Vagina (tissue), 2 donors: ENCODE data around the gene SYCE3.

Source experiments
- CTCF ChIP-seq, 3 experiments: fragments of 450-650 bp in 2 of 3; fragments of 200-600 bp in 1 of 3; sonication (generic) in 1 of 3; IDR thresholded peaks; one replicate each; pipeline ENCODE4 v1.5.1; 2017 to 2019; ENCODE audit warnings: antibody characterized with exemption in 3 of 3, mild to moderate bottlenecking in 2 of 3, moderate library complexity in 2 of 3
- POLR2A ChIP-seq, 2 donors: fragments of 450-650 bp; IDR thresholded peaks; one replicate each; pipeline ENCODE4 v1.6.1; 2017; ENCODE audit warnings: antibody characterized with exemption in 2 of 2, mild to moderate bottlenecking in 2 of 2, moderate library complexity in 2 of 2

- TF ChIP-seq CTCF (IDR thresholded peaks at IDR 0.05) (no peak), POLR2A (IDR thresholded peaks at IDR 0.05) (no peak)
These were observed 43.6 kb downstream of the SYCE3 start for GRCh38 chr22:50519151-50519550.
